WTC11 (cell line): ENCODE measurements around the gene INAFM2. TPM values are rescaled to one million over a fixed set of nuclear protein-coding genes. Genes with fewer than 3 reads are reported as not detected.

Experiments used
- ATAC-seq: fragments of 200-7000 bp; cut with Tn5 transposase; 2 replicates; pipeline ENCODE4 v1.10.0; 2021; ENCODE audit warnings: mild to moderate bottlenecking, moderate library complexity
- CTCF ChIA-PET: fragments of 300-600 bp; sonication (Branson Sonifier 250); formaldehyde crosslinking; loops from one replicate; lab custom pipeline; 2021; ENCODE audit warnings: antibody characterized with exemption; lab: Charles Lee
- POLR2A ChIA-PET: fragments of 350-600 bp; sonication (Branson Sonifier 250); formaldehyde crosslinking; loops from one replicate; lab custom pipeline; 2021; ENCODE audit warnings: antibody characterized with exemption; lab: Charles Lee
- DNase-seq: peaks from one replicate; pipeline ENCODE4 v3.0.0; 2021; ENCODE audit warnings: low spot score
- H3K27ac Mint-ChIP-seq: 2 replicates; pipeline ENCODE4 v1.8.0; 2021; ENCODE audit warnings: mixed read lengths
- H3K27me3 Mint-ChIP-seq: 2 replicates; pipeline ENCODE4 v1.8.0; 2021; ENCODE audit warnings: low read depth, mild to moderate bottlenecking, moderate library complexity, mixed read lengths
- H3K36me3 Mint-ChIP-seq: 2 replicates; pipeline ENCODE4 v1.8.0; 2021; ENCODE audit warnings: mixed read lengths
- H3K4me1 Mint-ChIP-seq: 2 replicates; pipeline ENCODE4 v1.8.0; 2022; ENCODE audit warnings: mixed read lengths
- H3K4me3 Mint-ChIP-seq: 2 replicates; pipeline ENCODE4 v1.8.0; 2021; ENCODE audit warnings: mild to moderate bottlenecking, moderate library complexity, mixed read lengths
- H3K9me3 Mint-ChIP-seq: 2 replicates; pipeline ENCODE4 v1.8.0; 2021; ENCODE audit warnings: mixed read lengths
- AR ChIP-seq: fragments of 250-450 bp; sonication (Bioruptor Pico); IDR thresholded peaks from 2 replicates; pipeline ENCODE4 v1.9.0; 2021; ENCODE audit warnings: mild to moderate bottlenecking
- ATF6 ChIP-seq: sonication (generic); formaldehyde crosslinking; IDR thresholded peaks from 2 replicates; pipeline ENCODE4 v1.8.1; 2023; ENCODE audit warnings: mild to moderate bottlenecking, missing genetic modification reagents
- CTCF ChIP-seq: fragments of 200-600 bp; IDR thresholded peaks from 2 replicates; pipeline ENCODE4 v1.8.0; 2022; ENCODE audit warnings: antibody characterized with exemption
- E2F1 ChIP-seq: sonication (generic); formaldehyde crosslinking; IDR thresholded peaks from 2 replicates; pipeline ENCODE4 v1.8.0; 2022; ENCODE audit warnings: mild to moderate bottlenecking, missing genetic modification reagents
- ELF4 ChIP-seq: sonication (generic); formaldehyde crosslinking; IDR thresholded peaks from 2 replicates; pipeline ENCODE4 v1.8.1; 2022; ENCODE audit warnings: low read depth, mild to moderate bottlenecking, moderate library complexity, missing genetic modification reagents
- FOXP4 ChIP-seq: sonication (generic); formaldehyde crosslinking; IDR thresholded peaks from 2 replicates; pipeline ENCODE4 v1.8.0; 2022; ENCODE audit warnings: mild to moderate bottlenecking, missing genetic modification reagents
- HMGA2 ChIP-seq: fragments of 250-450 bp; sonication (Bioruptor Pico); IDR thresholded peaks from 2 replicates; pipeline ENCODE4 v1.4.0; 2021; ENCODE audit warnings: mild to moderate bottlenecking, moderate library complexity
- JUN ChIP-seq: sonication (generic); formaldehyde crosslinking; IDR thresholded peaks from 2 replicates; pipeline ENCODE4 v1.8.0; 2023; ENCODE audit warnings: mild to moderate bottlenecking, missing genetic modification reagents
- MYBL2 ChIP-seq: sonication (generic); formaldehyde crosslinking; IDR thresholded peaks from 2 replicates; pipeline ENCODE4 v1.8.1; 2023; ENCODE audit warnings: mild to moderate bottlenecking, moderate library complexity, missing genetic modification reagents
- NR3C1 ChIP-seq: sonication (generic); formaldehyde crosslinking; conservative IDR thresholded peaks from 2 replicates; pipeline ENCODE4 v1.8.1; 2023; ENCODE audit warnings: low read depth, mild to moderate bottlenecking, missing genetic modification reagents
- PRDM15 ChIP-seq: sonication (generic); formaldehyde crosslinking; IDR thresholded peaks from 2 replicates; pipeline ENCODE4 v1.8.0; 2022; ENCODE audit warnings: missing genetic modification reagents
- TCF7 ChIP-seq: sonication (generic); formaldehyde crosslinking; IDR thresholded peaks from 2 replicates; pipeline ENCODE4 v1.8.0; 2022; ENCODE audit warnings: mild to moderate bottlenecking, low read depth, missing genetic modification reagents, moderate library complexity
- TP53 ChIP-seq: sonication (generic); formaldehyde crosslinking; IDR thresholded peaks from 2 replicates; pipeline ENCODE4 v1.8.1; 2023; ENCODE audit warnings: mild to moderate bottlenecking, missing genetic modification reagents
- total RNA-seq: library from RNA; stranded (reverse); gene quantifications from 3 replicates; pipeline ENCODE4 v1.2.3, GENCODE V29; 2021
- TF ChIP-seq, protein P1 (sequence below): sonication (generic); formaldehyde crosslinking; IDR thresholded peaks from 2 replicates; pipeline ENCODE4 v1.8.1; 2022; ENCODE audit warnings: low read depth, missing genetic modification reagents, borderline replicate concordance
- TF ChIP-seq, protein P2 (sequence below): sonication (generic); formaldehyde crosslinking; IDR thresholded peaks from 2 replicates; pipeline ENCODE4 v1.8.1; 2023; ENCODE audit warnings: mild to moderate bottlenecking, moderate library complexity, missing genetic modification reagents
- TF ChIP-seq, protein P3 (sequence below): sonication (generic); formaldehyde crosslinking; IDR thresholded peaks from 2 replicates; pipeline ENCODE4 v1.8.1; 2023; ENCODE audit warnings: mild to moderate bottlenecking, missing genetic modification reagents, moderate library complexity

The INAFM2 gene
- total RNA-seq, 1 experiment from 2014 or later = 34.2 TPM

GRCh38 chr15:40368719-40369473 is 45.4 kb downstream of the INAFM2 start:
- no peak overlapping the region for H3K4me3 Mint-ChIP-seq
- POLR2A ChIA-PET = interaction anchor here (0.5 to 1.8 kb wide), 2 partner anchors 14 to 585 kb away, joined by 4 to 6 read pairs; partner anchors contain the start of gene KNSTRN
- DNase-seq (no peak), ATAC-seq (no peak)
- H3K4me1 Mint-ChIP-seq = peaks cover 25% of the 10 kb centered on the region
- no peaks in the 10 kb centered on the region for H3K36me3 Mint-ChIP-seq
- no peak overlapping the region for H3K27ac Mint-ChIP-seq
- H3K27me3 Mint-ChIP-seq = peaks cover 45% of the 10 kb centered on the region
- TF ChIP-seq FOXP4 (CRISPR knock-in tag) (no peak), CTCF (no peak), PRDM15 (CRISPR knock-in tag) (no peak), ATF6 (no peak), AR (no peak), HMGA2 (no peak), MYBL2 (CRISPR knock-in tag) (no peak), JUN (CRISPR knock-in tag) (no peak), E2F1 (no peak), TP53 (no peak), TCF7 (CRISPR knock-in tag) (no peak), NR3C1 (no peak), ELF4 (CRISPR knock-in tag) (no peak)
- TF ChIP-seq, protein P1, sequence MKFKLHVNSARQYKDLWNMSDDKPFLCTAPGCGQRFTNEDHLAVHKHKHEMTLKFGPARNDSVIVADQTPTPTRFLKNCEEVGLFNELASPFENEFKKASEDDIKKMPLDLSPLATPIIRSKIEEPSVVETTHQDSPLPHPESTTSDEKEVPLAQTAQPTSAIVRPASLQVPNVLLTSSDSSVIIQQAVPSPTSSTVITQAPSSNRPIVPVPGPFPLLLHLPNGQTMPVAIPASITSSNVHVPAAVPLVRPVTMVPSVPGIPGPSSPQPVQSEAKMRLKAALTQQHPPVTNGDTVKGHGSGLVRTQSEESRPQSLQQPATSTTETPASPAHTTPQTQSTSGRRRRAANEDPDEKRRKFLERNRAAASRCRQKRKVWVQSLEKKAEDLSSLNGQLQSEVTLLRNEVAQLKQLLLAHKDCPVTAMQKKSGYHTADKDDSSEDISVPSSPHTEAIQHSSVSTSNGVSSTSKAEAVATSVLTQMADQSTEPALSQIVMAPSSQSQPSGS (CRISPR knock-in tag) = no peak
- TF ChIP-seq, protein P2, sequence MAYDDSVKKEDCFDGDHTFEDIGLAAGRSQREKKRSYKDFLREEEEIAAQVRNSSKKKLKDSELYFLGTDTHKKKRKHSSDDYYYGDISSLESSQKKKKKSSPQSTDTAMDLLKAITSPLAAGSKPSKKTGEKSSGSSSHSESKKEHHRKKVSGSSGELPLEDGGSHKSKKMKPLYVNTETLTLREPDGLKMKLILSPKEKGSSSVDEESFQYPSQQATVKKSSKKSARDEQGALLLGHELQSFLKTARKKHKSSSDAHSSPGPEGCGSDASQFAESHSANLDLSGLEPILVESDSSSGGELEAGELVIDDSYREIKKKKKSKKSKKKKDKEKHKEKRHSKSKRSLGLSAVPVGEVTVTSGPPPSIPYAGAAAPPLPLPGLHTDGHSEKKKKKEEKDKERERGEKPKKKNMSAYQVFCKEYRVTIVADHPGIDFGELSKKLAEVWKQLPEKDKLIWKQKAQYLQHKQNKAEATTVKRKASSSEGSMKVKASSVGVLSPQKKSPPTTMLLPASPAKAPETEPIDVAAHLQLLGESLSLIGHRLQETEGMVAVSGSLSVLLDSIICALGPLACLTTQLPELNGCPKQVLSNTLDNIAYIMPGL (CRISPR knock-in tag) = no peak
- TF ChIP-seq, protein P3, sequence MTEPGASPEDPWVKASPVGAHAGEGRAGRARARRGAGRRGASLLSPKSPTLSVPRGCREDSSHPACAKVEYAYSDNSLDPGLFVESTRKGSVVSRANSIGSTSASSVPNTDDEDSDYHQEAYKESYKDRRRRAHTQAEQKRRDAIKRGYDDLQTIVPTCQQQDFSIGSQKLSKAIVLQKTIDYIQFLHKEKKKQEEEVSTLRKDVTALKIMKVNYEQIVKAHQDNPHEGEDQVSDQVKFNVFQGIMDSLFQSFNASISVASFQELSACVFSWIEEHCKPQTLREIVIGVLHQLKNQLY (CRISPR knock-in tag) = no peak
- H3K9me3 Mint-ChIP-seq = no peaks in the 10 kb centered on the region
- CTCF ChIA-PET = interaction anchor here (0.6 to 8.4 kb wide), 22 partner anchors 11 to 151 kb away, joined by 3 to 87 read pairs (median 6); partner anchors contain the start of genes CCDC9B, DISP2, INAFM2 and IVD
